Measurements from ENCODE around the gene KCNB1. TPM values are rescaled to one million over a fixed set of nuclear protein-coding genes. Genes with fewer than 3 reads are reported as not detected.

KCNB1 gene
- total RNA-seq, 1 donor: not detected

DNA sequence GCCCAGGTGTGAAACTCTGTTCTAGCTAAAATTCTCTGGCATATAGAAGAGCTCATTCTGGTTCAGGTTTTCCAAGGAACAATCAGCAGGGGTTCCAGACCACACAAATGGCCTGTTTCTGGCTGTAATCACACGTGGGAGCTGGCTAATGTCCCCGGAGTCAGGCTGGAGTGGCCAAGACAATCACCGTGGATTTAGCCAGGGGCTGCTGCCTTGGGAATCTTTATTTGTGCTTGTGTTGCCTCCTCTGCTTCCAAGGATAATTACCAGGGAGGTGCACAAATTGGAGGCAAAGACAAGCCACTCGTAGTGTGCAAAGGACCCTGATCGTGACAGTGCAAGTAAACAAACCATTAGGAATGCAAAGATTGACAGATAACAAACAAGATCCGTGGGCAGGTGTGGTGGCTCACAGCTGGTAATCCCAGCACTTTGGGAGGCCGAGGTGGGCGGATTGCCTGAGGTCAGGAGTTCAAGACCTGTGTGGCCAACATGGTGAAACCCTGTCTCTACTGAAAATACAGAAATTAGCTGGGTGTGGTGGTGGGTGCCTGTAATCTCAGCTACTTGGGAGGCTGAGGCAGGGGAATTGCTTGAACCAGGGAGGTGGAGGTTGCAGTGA is 77.3 kb downstream of the KCNB1 start:
- no peak for TF ChIP-seq CTCF (IDR thresholded peaks at IDR 0.05; ENCODE audit: insufficient read depth, low read depth, low read length)
- no peak overlapping the region for H3K4me3 ChIP-seq (ENCODE audit: low read depth, low read length)
- DNase-seq (ENCODE audit: low read depth): no peak

DNA sequence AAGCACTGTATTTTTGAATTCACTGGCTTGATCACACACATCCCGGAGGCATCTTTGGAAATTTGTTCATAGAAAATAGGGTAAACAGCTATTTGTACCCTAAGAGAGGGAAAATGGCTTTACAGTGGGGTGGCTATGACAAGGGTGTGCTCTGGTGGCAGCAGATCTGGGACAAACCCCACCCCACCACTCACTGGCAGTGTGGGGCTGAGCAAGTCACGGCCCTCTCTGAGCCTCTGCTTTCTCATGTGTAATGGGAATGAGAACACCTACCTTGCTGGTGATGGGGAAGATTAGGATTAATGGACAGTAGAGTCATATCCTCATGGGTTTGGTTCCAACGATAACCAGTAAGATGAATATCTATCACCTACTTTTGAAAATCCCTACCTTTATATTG is 78.0 kb downstream of the KCNB1 start:
- no peak for TF ChIP-seq CTCF (IDR thresholded peaks at IDR 0.05; ENCODE audit: insufficient read depth, low read depth, low read length)
- no peak for DNase-seq (ENCODE audit: low read depth)
- no peak overlapping the region for H3K4me3 ChIP-seq (ENCODE audit: low read depth, low read length)

- no peak for TF ChIP-seq CTCF (IDR thresholded peaks at IDR 0.05; ENCODE audit: insufficient read depth, low read depth, low read length)
- DNase-seq (ENCODE audit: low read depth): no peak
- H3K4me3 ChIP-seq (ENCODE audit: low read depth, low read length): no peak overlapping the region
Measured at GRCh38 chr20:49403911-49404310, 78.6 kb downstream of the KCNB1 start.

- no peak for DNase-seq (ENCODE audit: low read depth)
- TF ChIP-seq CTCF (IDR thresholded peaks at IDR 0.05; ENCODE audit: insufficient read depth, low read depth, low read length): no peak
- no peak overlapping the region for H3K4me3 ChIP-seq (ENCODE audit: low read depth, low read length)
Measured at GRCh38 chr20:49403012-49403411, 79.5 kb downstream of the KCNB1 start.

DNA sequence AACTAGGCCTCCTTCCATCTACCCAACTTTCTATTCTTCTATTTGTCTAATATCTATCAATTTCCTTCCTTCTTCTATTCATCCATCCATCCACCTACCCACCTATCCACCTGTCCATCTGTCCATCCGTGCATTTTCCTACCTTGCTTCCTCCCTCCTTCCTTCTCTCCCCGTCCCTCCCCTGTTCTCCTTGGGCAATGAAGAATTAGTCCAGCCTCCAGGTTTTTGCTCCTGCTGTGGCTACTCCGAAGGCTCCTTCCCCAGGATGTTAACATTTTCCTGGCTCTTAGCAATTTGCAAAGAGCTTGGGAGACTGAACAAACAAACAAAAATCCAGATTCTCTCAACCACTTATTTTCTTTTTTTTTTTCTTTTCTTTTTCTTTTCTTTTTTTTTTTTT is 81.6 kb downstream of the KCNB1 start:
- TF ChIP-seq CTCF (IDR thresholded peaks at IDR 0.05; ENCODE audit: insufficient read depth, low read depth, low read length): no peak
- no peak for DNase-seq (ENCODE audit: low read depth)
- no peak overlapping the region for H3K4me3 ChIP-seq (ENCODE audit: low read depth, low read length)

GRCh38 chr20:49400410-49400809 is 82.1 kb downstream of the KCNB1 start:
- no peak for DNase-seq (ENCODE audit: low read depth)
- no peak for TF ChIP-seq CTCF (IDR thresholded peaks at IDR 0.05; ENCODE audit: insufficient read depth, low read depth, low read length)
- H3K4me3 ChIP-seq (ENCODE audit: low read depth, low read length): no peak overlapping the region

DNA sequence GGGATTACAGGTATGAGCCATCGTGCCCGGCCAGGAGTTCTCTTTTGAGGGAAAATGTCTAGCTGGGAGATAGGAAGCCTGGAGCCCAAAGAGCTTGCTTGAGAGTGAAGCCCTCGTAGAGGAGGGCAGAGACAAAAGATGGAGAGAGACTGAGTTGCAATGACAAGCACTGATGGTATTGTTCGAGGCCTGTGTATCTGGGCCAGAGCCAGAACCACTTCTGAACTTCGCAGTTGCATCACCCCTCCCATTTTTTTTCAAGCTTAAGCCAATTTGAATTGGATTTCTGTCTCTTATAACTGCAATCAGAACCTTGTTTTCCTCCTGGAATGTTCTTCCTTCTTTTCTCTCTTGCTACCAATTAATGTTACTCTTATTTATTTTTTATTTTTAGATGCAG is 83.1 kb downstream of the KCNB1 start:
- H3K4me3 ChIP-seq (ENCODE audit: low read depth, low read length): no peak overlapping the region
- DNase-seq (ENCODE audit: low read depth): no peak
- no peak for TF ChIP-seq CTCF (IDR thresholded peaks at IDR 0.05; ENCODE audit: insufficient read depth, low read depth, low read length)

All from fibroblast of villous mesenchyme (primary cell).